Measurements from ENCODE around the gene HSDL2.
A peak's percentile ranks its signal among the peaks of the same experiment; 100 is the strongest.

The HSDL2 gene

DNA sequence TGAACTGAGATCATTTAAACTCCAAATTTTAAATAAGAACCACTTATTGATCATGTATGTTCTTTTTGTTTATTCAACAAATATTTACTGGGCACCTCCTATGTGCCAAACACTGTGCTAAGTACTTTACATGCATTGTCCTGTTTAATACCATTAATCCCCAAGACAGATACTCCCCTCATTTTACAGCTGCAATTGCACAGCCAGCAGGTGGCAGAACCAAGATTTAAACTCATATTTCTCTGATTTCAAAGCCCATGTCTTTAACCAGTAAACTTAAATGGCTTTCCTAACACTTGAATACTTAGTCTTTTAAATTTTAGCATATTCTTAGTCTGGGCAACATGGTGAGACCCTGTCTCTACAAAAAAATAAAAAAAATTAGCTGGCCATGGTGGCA, 63.3 kb downstream of the HSDL2 start:
- Histone ChIP-seq H4K20me1 (ENCODE audit: insufficient read depth, low read length, poor library complexity, severe bottlenecking) (no peaks in the 10 kb centered on the region), H3F3A (ENCODE audit: low read depth) (no peaks in the 10 kb centered on the region), H3K9me3 (ENCODE audit: insufficient read depth, low read depth, low read length) (no peaks in the 10 kb centered on the region), H3K4me1 (ENCODE audit: insufficient read depth, low read length, poor library complexity, severe bottlenecking) (peaks cover 23% of the 10 kb centered on the region), H3K9ac (ENCODE audit: low read depth, low read length, poor library complexity, severe bottlenecking) (no peak overlapping the region), H3K9me2 (replicated peaks; ENCODE audit: low read depth, low read length) (no peaks in the 10 kb centered on the region), H3K27me3 (ENCODE audit: insufficient read depth, low read length, poor library complexity, severe bottlenecking) (no peaks in the 10 kb centered on the region), H3K4me3 (ENCODE audit: low read length, poor library complexity, severe bottlenecking) (no peak overlapping the region), H3K36me3 (ENCODE audit: insufficient read depth, low read length) (no peaks in the 10 kb centered on the region), H2AFZ (ENCODE audit: low read length) (no peak overlapping the region), H3K4me2 (ENCODE audit: low read depth, low read length, poor library complexity, severe bottlenecking) (no peak overlapping the region), H3K79me2 (ENCODE audit: insufficient read depth, low read length) (no peaks in the 10 kb centered on the region)
- TF ChIP-seq EZH2phosphoT487 (IDR thresholded peaks at IDR 0.05; ENCODE audit: borderline replicate concordance): no peak
- TF ChIP-seq, protein P1, sequence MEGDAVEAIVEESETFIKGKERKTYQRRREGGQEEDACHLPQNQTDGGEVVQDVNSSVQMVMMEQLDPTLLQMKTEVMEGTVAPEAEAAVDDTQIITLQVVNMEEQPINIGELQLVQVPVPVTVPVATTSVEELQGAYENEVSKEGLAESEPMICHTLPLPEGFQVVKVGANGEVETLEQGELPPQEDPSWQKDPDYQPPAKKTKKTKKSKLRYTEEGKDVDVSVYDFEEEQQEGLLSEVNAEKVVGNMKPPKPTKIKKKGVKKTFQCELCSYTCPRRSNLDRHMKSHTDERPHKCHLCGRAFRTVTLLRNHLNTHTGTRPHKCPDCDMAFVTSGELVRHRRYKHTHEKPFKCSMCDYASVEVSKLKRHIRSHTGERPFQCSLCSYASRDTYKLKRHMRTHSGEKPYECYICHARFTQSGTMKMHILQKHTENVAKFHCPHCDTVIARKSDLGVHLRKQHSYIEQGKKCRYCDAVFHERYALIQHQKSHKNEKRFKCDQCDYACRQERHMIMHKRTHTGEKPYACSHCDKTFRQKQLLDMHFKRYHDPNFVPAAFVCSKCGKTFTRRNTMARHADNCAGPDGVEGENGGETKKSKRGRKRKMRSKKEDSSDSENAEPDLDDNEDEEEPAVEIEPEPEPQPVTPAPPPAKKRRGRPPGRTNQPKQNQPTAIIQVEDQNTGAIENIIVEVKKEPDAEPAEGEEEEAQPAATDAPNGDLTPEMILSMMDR (conservative IDR thresholded peaks at IDR 0.05; ENCODE audit: low read length): peak; percentile 84

DNA sequence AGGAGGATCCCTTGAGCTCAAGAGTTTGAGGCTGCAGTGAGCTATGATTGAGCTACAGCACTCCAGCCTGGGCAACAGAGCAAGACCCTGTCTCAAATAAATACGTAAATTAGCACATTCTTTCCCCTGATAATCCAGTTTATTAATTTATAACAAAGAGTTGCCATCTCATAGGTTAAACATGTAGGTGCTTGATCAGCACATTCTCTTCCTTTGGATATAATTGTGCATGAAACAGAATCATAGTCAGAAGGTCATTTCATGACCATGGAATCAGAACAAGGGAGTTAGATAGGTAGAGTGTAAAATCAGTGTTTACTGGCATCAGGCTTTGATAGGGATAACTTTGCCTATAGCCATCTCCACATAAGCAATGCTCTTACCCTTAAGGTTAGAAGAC, 63.7 kb downstream of the HSDL2 start:
- H4K20me1 ChIP-seq (ENCODE audit: insufficient read depth, low read length, poor library complexity, severe bottlenecking): no peaks in the 10 kb centered on the region
- H3K9me2 ChIP-seq (replicated peaks; ENCODE audit: low read depth, low read length): no peaks in the 10 kb centered on the region
- H3K4me2 ChIP-seq (ENCODE audit: low read depth, low read length, poor library complexity, severe bottlenecking): no peak overlapping the region
- no peaks in the 10 kb centered on the region for H3K27me3 ChIP-seq (ENCODE audit: insufficient read depth, low read length, poor library complexity, severe bottlenecking)
- peaks cover 23% of the 10 kb centered on the region for H3K4me1 ChIP-seq (ENCODE audit: insufficient read depth, low read length, poor library complexity, severe bottlenecking)
- no peak overlapping the region for H3K4me3 ChIP-seq (ENCODE audit: low read length, poor library complexity, severe bottlenecking)
- no peaks in the 10 kb centered on the region for H3K9me3 ChIP-seq (ENCODE audit: insufficient read depth, low read depth, low read length)
- H3K9ac ChIP-seq (ENCODE audit: low read depth, low read length, poor library complexity, severe bottlenecking): no peak overlapping the region
- no peak overlapping the region for H2AFZ ChIP-seq (ENCODE audit: low read length)
- no peaks in the 10 kb centered on the region for H3F3A ChIP-seq (ENCODE audit: low read depth)
- H3K79me2 ChIP-seq (ENCODE audit: insufficient read depth, low read length): no peaks in the 10 kb centered on the region
- no peak for TF ChIP-seq EZH2phosphoT487 (IDR thresholded peaks at IDR 0.05; ENCODE audit: borderline replicate concordance)
- H3K36me3 ChIP-seq (ENCODE audit: insufficient read depth, low read length): no peaks in the 10 kb centered on the region

DNA sequence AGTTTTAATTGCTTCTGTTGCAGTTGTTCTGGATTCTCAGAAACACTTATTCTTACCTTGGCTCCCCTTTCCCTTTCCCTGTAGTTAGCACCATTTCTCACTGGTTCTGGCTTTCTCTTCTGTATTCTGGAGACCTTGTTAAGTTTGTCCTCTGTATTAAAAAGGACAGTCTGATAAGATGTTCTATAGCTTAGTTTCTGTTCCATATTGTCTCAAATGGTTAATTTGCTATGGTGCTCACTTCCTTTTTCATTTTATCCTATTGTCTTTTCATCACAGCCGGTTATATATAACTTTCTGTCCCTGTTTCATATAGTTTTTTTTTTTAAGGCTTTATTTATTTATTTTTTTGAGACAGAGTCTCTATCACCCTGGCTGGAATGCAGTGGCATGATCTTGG, 65.3 kb downstream of the HSDL2 start:
- H2AFZ ChIP-seq (ENCODE audit: low read length): no peak overlapping the region
- H3K4me2 ChIP-seq (ENCODE audit: low read depth, low read length, poor library complexity, severe bottlenecking): no peak overlapping the region
- H4K20me1 ChIP-seq (ENCODE audit: insufficient read depth, low read length, poor library complexity, severe bottlenecking): no peaks in the 10 kb centered on the region
- H3K4me1 ChIP-seq (ENCODE audit: insufficient read depth, low read length, poor library complexity, severe bottlenecking): peaks cover 23% of the 10 kb centered on the region
- H3K4me3 ChIP-seq (ENCODE audit: low read length, poor library complexity, severe bottlenecking): no peak overlapping the region
- H3K27me3 ChIP-seq (ENCODE audit: insufficient read depth, low read length, poor library complexity, severe bottlenecking): no peaks in the 10 kb centered on the region
- H3F3A ChIP-seq (ENCODE audit: low read depth): no peaks in the 10 kb centered on the region
- no peaks in the 10 kb centered on the region for H3K9me3 ChIP-seq (ENCODE audit: insufficient read depth, low read depth, low read length)
- H3K79me2 ChIP-seq (ENCODE audit: insufficient read depth, low read length): no peaks in the 10 kb centered on the region
- H3K36me3 ChIP-seq (ENCODE audit: insufficient read depth, low read length): no peaks in the 10 kb centered on the region
- no peak overlapping the region for H3K9ac ChIP-seq (ENCODE audit: low read depth, low read length, poor library complexity, severe bottlenecking)
- TF ChIP-seq, protein P1 (conservative IDR thresholded peaks at IDR 0.05; ENCODE audit: low read length): no peak
- no peak for TF ChIP-seq EZH2phosphoT487 (IDR thresholded peaks at IDR 0.05; ENCODE audit: borderline replicate concordance)
- no peaks in the 10 kb centered on the region for H3K9me2 ChIP-seq (replicated peaks; ENCODE audit: low read depth, low read length)

DNA sequence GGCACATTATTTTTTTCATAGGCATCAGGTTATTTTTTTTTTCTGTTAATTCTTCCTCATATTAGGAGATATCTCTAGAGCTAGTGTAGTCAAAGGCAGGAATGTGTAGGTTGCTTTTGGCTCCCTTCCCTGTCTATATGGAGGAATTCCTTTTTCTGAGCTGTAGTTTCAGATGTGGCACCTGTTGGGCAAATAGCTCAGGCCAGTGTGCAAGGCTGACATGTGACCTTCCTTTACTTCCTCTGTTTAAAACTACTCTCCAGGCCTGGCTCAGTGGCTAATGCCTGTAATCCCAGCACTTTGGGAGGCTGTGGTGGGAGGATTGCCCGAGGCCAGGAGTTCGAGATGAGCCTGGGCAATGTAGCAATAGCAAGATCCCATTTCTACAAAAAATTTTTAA, 66.2 kb downstream of the HSDL2 start:
- H3K79me2 ChIP-seq (ENCODE audit: insufficient read depth, low read length): no peaks in the 10 kb centered on the region
- H3K9me2 ChIP-seq (replicated peaks; ENCODE audit: low read depth, low read length): no peaks in the 10 kb centered on the region
- H3F3A ChIP-seq (ENCODE audit: low read depth): no peaks in the 10 kb centered on the region
- no peaks in the 10 kb centered on the region for H3K9me3 ChIP-seq (ENCODE audit: insufficient read depth, low read depth, low read length)
- H2AFZ ChIP-seq (ENCODE audit: low read length): no peak overlapping the region
- H4K20me1 ChIP-seq (ENCODE audit: insufficient read depth, low read length, poor library complexity, severe bottlenecking): no peaks in the 10 kb centered on the region
- peak overlapping the region; percentile 58 for H3K4me2 ChIP-seq (ENCODE audit: low read depth, low read length, poor library complexity, severe bottlenecking)
- peaks cover 29% of the 10 kb centered on the region for H3K4me1 ChIP-seq (ENCODE audit: insufficient read depth, low read length, poor library complexity, severe bottlenecking)
- no peak overlapping the region for H3K4me3 ChIP-seq (ENCODE audit: low read length, poor library complexity, severe bottlenecking)
- no peaks in the 10 kb centered on the region for H3K27me3 ChIP-seq (ENCODE audit: insufficient read depth, low read length, poor library complexity, severe bottlenecking)
- no peak overlapping the region for H3K9ac ChIP-seq (ENCODE audit: low read depth, low read length, poor library complexity, severe bottlenecking)
- no peaks in the 10 kb centered on the region for H3K36me3 ChIP-seq (ENCODE audit: insufficient read depth, low read length)
- TF ChIP-seq, protein P1 (conservative IDR thresholded peaks at IDR 0.05; ENCODE audit: low read length): no peak
- TF ChIP-seq EZH2phosphoT487 (IDR thresholded peaks at IDR 0.05; ENCODE audit: borderline replicate concordance): no peak

Measured in Loucy (cell line).